IMR-90 (cell line): ENCODE data around the gene LSM12. TPM values are rescaled to one million over a fixed set of nuclear protein-coding genes. Genes with fewer than 3 reads are reported as not detected.

Source experiments
- ATAC-seq: fragments of 200-7000 bp; cut with Tn5 transposase; 2 replicates; pipeline ENCODE4 v1.9.1; 2020; ENCODE audit warnings: low read depth, mild to moderate bottlenecking, moderate library complexity
- BruUV-seq: library from RNA; stranded (reverse); fragments of 400-500 nt; replicated peaks from 2 replicates; lab custom pipeline; 2021; lab: Mats Ljungman, UMichigan
- CTCF ChIA-PET: fragments of 300-600 bp; formaldehyde crosslinking; extraction: SDS; loops from one replicate; lab custom pipeline; 2021; ENCODE audit warnings: antibody characterized with exemption; lab: Yijun Ruan, JAX
- POLR2A ChIA-PET: fragments of 300-600 bp; sonication (Branson Sonifier 250); formaldehyde crosslinking; loops from one replicate; lab custom pipeline; 2022; ENCODE audit warnings: antibody characterized with exemption; ENCODE audit not compliant: unreplicated experiment; lab: Charles Lee
- DNase-seq: peaks from one replicate; pipeline ENCODE4 v3.0.0; 2013
- H2AFZ ChIP-seq: replicated peaks from 2 replicates; pipeline ENCODE3; 2013; ENCODE audit warnings: low read length, mild to moderate bottlenecking; ENCODE audit not compliant: poor library complexity
- H2AK5ac ChIP-seq: 2 replicates; pipeline ENCODE4 v1.6.1; 2013; ENCODE audit warnings: low read depth, low read length, inconsistent platforms
- H2AK9ac ChIP-seq: replicated peaks from 2 replicates; pipeline ENCODE3; 2013; ENCODE audit warnings: mild to moderate bottlenecking, low read depth, low read length, moderate library complexity; ENCODE audit not compliant: poor library complexity
- H2BK120ac ChIP-seq: 2 replicates; pipeline ENCODE4 v1.6.1; 2013; ENCODE audit warnings: low read depth, low read length, inconsistent platforms
- H2BK15ac ChIP-seq: 3 replicates; pipeline ENCODE4 v1.6.1; 2013; ENCODE audit warnings: low read depth, low read length, inconsistent platforms
- H2BK20ac ChIP-seq: 2 replicates; pipeline ENCODE4 v1.6.1; 2013; ENCODE audit warnings: low read depth, mild to moderate bottlenecking, inconsistent platforms, low read length, moderate library complexity
- H2BK5ac ChIP-seq: 2 replicates; pipeline ENCODE4 v1.6.1; 2013; ENCODE audit warnings: mild to moderate bottlenecking, low read depth, low read length, inconsistent platforms; ENCODE audit not compliant: poor library complexity, severe bottlenecking
- H3K14ac ChIP-seq: replicated peaks from 2 replicates; pipeline ENCODE4 v1.6.1; 2013; ENCODE audit warnings: low read depth, low read length, inconsistent platforms
- H3K18ac ChIP-seq: 2 replicates; pipeline ENCODE4 v1.6.1; 2013; ENCODE audit warnings: low read depth, low read length, control low read depth
- H3K23ac ChIP-seq: 2 replicates; pipeline ENCODE4 v1.6.1; 2013; ENCODE audit warnings: low read depth, low read length, inconsistent platforms
- H3K27ac ChIP-seq: 2 replicates; pipeline ENCODE4 v1.5.1; 2013; ENCODE audit warnings: mild to moderate bottlenecking, control low read depth, low read length; ENCODE audit not compliant: insufficient read depth
- H3K27me3 ChIP-seq: 2 replicates; pipeline ENCODE4 v1.6.1; 2013; ENCODE audit warnings: low read length; ENCODE audit not compliant: control insufficient read depth, insufficient read depth
- H3K36me3 ChIP-seq: 2 replicates; pipeline ENCODE4 v1.6.1; 2013; ENCODE audit warnings: low read length, mixed read lengths; ENCODE audit not compliant: control insufficient read depth, insufficient read depth
- H3K4ac ChIP-seq: 2 replicates; pipeline ENCODE4 v1.6.1; 2013; ENCODE audit warnings: low read depth, low read length, inconsistent platforms
- H3K4me1 ChIP-seq: 2 replicates; pipeline ENCODE4 v1.6.1; 2013; ENCODE audit warnings: low read length, mixed read lengths; ENCODE audit not compliant: control insufficient read depth, insufficient read depth
- H3K4me2 ChIP-seq: 2 replicates; pipeline ENCODE4 v1.6.1; 2013; ENCODE audit warnings: low read depth, mild to moderate bottlenecking, control low read depth, low read length, moderate library complexity
- H3K4me3 ChIP-seq: 2 replicates; pipeline ENCODE4 v1.5.1; 2013; ENCODE audit warnings: low read depth, mild to moderate bottlenecking, control low read depth, low read length, moderate library complexity; ENCODE audit not compliant: insufficient read depth
- H3K56ac ChIP-seq: 2 replicates; pipeline ENCODE4 v1.6.1; 2013; ENCODE audit warnings: low read length, inconsistent platforms; ENCODE audit not compliant: insufficient read depth; ENCODE audit errors: extremely low read depth
- H3K79me1 ChIP-seq, 2 experiments: 2 replicates each; pipeline ENCODE4 v1.6.1; 2013; ENCODE audit warnings: low read length in 2 of 2, inconsistent platforms in 1 of 2, low read depth in 1 of 2
- H3K9ac ChIP-seq: 2 replicates; pipeline ENCODE4 v1.6.1; 2013; ENCODE audit warnings: low read depth, low read length, control low read depth
- H3K9me1 ChIP-seq: 2 replicates; pipeline ENCODE4 v1.6.1; 2013; ENCODE audit warnings: low read length, inconsistent platforms; ENCODE audit not compliant: insufficient read depth
- H3K9me3 ChIP-seq: 2 replicates; pipeline ENCODE4 v1.6.1; 2013; ENCODE audit warnings: low read length; ENCODE audit not compliant: control insufficient read depth, insufficient read depth
- H4K20me1 ChIP-seq: 2 replicates; pipeline ENCODE4 v1.6.1; 2013; ENCODE audit warnings: low read length, inconsistent platforms; ENCODE audit not compliant: insufficient read depth
- H4K5ac ChIP-seq: 2 replicates; pipeline ENCODE4 v1.6.1; 2013; ENCODE audit warnings: mild to moderate bottlenecking, low read depth, low read length, control low read depth
- H4K8ac ChIP-seq, 2 experiments: 2 replicates each; pipeline ENCODE4 v1.6.1; 2013; ENCODE audit warnings: low read depth in 2 of 2, low read length in 2 of 2, control low read depth in 1 of 2, inconsistent platforms in 1 of 2
- H4K91ac ChIP-seq: 2 replicates; pipeline ENCODE4 v1.6.1; 2013; ENCODE audit warnings: low read depth, low read length, inconsistent platforms; ENCODE audit not compliant: insufficient read depth
- BHLHE40 ChIP-seq: fragments of 150-350 bp; IDR thresholded peaks from 2 replicates; pipeline ENCODE4 v1.6.1; 2016; ENCODE audit warnings: mild to moderate bottlenecking, low read depth, low read length
- CEBPB ChIP-seq: IDR thresholded peaks from 2 replicates; pipeline ENCODE4 v1.6.1; 2012; ENCODE audit warnings: low read depth, low read length, improper control_type of control experiment
- CHD1 ChIP-seq: IDR thresholded peaks from 2 replicates; pipeline ENCODE4 v1.6.1; 2012; ENCODE audit warnings: low read depth, low read length, improper control_type of control experiment
- FOS ChIP-seq: fragments of 150-350 bp; IDR thresholded peaks from 2 replicates; pipeline ENCODE4 v1.6.1; 2016; ENCODE audit warnings: low read depth, low read length
- MAZ ChIP-seq: IDR thresholded peaks from 2 replicates; pipeline ENCODE4 v1.6.1; 2012; ENCODE audit warnings: low read depth, mild to moderate bottlenecking, low read length, improper control_type of control experiment, moderate library complexity, borderline replicate concordance
- MXI1 ChIP-seq: IDR thresholded peaks from 2 replicates; pipeline ENCODE4 v1.6.1; 2012; ENCODE audit warnings: low read depth, mild to moderate bottlenecking, low read length, moderate library complexity, borderline replicate concordance
- NFE2L2 ChIP-seq: fragments of 150-350 bp; IDR thresholded peaks from 2 replicates; pipeline ENCODE4 v1.6.1; 2016; ENCODE audit warnings: low read depth, mild to moderate bottlenecking, low read length
- POLR2A ChIP-seq: IDR thresholded peaks from 2 replicates; pipeline ENCODE4 v1.6.1; 2012; ENCODE audit warnings: mild to moderate bottlenecking, low read depth, low read length
- RAD21 ChIP-seq: IDR thresholded peaks from 2 replicates; pipeline ENCODE4 v1.6.1; 2012; ENCODE audit warnings: low read length, improper control_type of control experiment
- RCOR1 ChIP-seq: IDR thresholded peaks from 2 replicates; pipeline ENCODE4 v1.6.1; 2012; ENCODE audit warnings: mild to moderate bottlenecking, low read length, improper control_type of control experiment; ENCODE audit not compliant: insufficient replicate concordance
- RFX5 ChIP-seq: IDR thresholded peaks from 2 replicates; pipeline ENCODE4 v1.8.0; 2012; ENCODE audit warnings: low read depth, mild to moderate bottlenecking, low read length, moderate library complexity
- SMC3 ChIP-seq: fragments of 150-350 bp; IDR thresholded peaks from 2 replicates; pipeline ENCODE4 v1.6.1; 2016; ENCODE audit warnings: low read depth, mild to moderate bottlenecking, antibody characterized with exemption, low read length, moderate library complexity
- whole genome bisulfite sequencing, 2 experiments: methylation state at CpG; one replicate each; pipeline versions ENCODE4 v1.1.5 to v1.1.7; 2013; ENCODE audit warnings: missing lambda C conversion rate in 2 of 2; ENCODE audit not compliant: insufficient read length in 1 of 2; ENCODE audit errors: extremely low coverage in 2 of 2; 5-methylcytosine and 5-hydroxymethylcytosine counted together
- dilution Hi-C: fragments of 300-500 bp; cut with HindIII; formaldehyde crosslinking; loops from one replicate; pipeline ENCODE4 v1.14.3; 2018; ENCODE audit warnings: low sequenced_read_pairs; ENCODE audit not compliant: unreplicated experiment
- in situ Hi-C: fragments of 300-500 bp; cut with MboI; formaldehyde crosslinking; loops from 3 replicates; pipeline ENCODE4 v1.14.3; 2019; ENCODE audit warnings: low sequenced_read_pairs, inconsistent platforms, mixed read lengths
- intact Hi-C: fragments of 100-400 bp; cut with micrococcal nuclease; formaldehyde crosslinking; loops from 2 replicates; pipeline ENCODE4 v1.10.0; 2022
- polyA plus RNA-seq, 3 experiments: library from polyadenylated mRNA; depleted of rRNA; stranded (reverse); fragments of >200 nt; gene quantifications; 2 replicates each; pipeline ENCODE4 v1.2.3, GENCODE V29; 2012; ENCODE audit warnings: low replicate concordance in 1 of 3
- total RNA-seq: library from RNA; depleted of rRNA; stranded (reverse); fragments of >200 nt; gene quantifications from 2 replicates; pipeline ENCODE4 v1.2.3, GENCODE V29; 2012
- TF ChIP-seq, protein P1 (sequence below): fragments of 150-350 bp; IDR thresholded peaks from 2 replicates; pipeline ENCODE4 v1.6.1; 2016; ENCODE audit warnings: low read depth, mild to moderate bottlenecking, low read length, moderate library complexity, borderline replicate concordance
- TF ChIP-seq, protein P2 (sequence below): conservative IDR thresholded peaks from 2 replicates; pipeline ENCODE4 v1.5.1; 2012; ENCODE audit warnings: mild to moderate bottlenecking, low read depth, low read length, improper control_type of control experiment
- TF ChIP-seq, protein P3 (sequence below): fragments of 150-350 bp; IDR thresholded peaks from 2 replicates; pipeline ENCODE4 v1.6.1; 2017; ENCODE audit warnings: mild to moderate bottlenecking, antibody characterized with exemption, low read length, low read depth

The LSM12 gene
- total and polyA plus RNA-seq, 2 of the 4 experiments (the other 2 are of a cell fraction) = 38.0 to 41.0 TPM

DNA sequence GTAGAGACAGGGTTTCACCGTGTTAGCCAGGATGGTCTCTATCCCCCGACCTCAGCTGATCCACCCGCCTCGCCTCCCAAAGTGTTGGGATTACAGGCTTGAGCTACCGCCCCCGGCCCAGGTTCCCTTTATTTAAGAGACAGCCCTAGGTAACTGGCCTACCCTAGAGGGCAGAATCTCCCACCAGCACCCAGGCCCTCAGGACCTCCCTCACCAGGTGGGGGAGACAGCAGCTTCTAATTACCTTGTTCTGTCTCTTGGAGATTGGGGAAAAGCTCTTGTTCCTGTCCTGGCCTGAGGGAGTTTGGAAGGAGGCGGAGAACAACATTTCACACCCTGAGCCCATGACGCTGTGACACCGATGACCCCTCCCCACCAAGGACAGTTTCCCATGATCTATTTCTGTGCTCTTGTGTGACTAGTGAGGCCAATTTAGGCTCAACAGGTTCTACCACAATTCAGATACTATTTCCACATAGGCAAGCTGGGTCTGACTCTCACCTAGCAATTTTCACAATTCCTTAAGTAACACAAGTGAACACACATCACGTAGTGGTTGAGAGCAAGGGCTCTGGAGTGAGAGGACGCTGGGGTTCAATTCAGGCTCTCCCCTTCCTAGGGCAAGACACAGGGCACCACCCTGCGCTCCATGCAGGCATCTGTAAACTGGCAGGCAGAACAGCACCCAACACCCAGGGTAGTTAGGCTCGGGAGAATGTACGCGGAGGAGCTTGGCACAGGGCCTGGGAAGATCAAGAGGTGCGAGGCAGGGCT lies 36.6 kb upstream of the LSM12 start:
- Histone ChIP-seq H2BK20ac (no peak overlapping the region), H2AK5ac (peak overlapping the region; percentile 88; the same call in 1 of the 2 replicates), H3K18ac (no peak overlapping the region), H3K4me1 (peaks cover 19% of the 10 kb centered on the region), H3K9me3 (no peaks in the 10 kb centered on the region), H3K14ac (no peak overlapping the region), H2AFZ (no peak overlapping the region), H2BK15ac (no peak overlapping the region), H3K4ac (no peak overlapping the region), H2AK9ac (no peak overlapping the region), H2BK120ac (no peak overlapping the region), H3K79me1 (peaks cover 19 to 71% of the 10 kb centered on the region in 2 experiments), H4K91ac (no peak overlapping the region), H3K4me3 (no peak overlapping the region), H3K56ac (no peak overlapping the region), H3K9me1 (peaks cover 28% of the 10 kb centered on the region), H4K5ac (no peak overlapping the region), H3K4me2 (no peak overlapping the region), H3K27me3 (no peaks in the 10 kb centered on the region), H3K23ac (peak overlapping the region; percentile 29; the same call in 1 of the 2 replicates), H2BK5ac (no peak overlapping the region), H4K20me1 (peaks cover 25% of the 10 kb centered on the region), H4K8ac (0 out of 4 replicates have a peak overlapping the region, but pooled peaks of 1 of the 2 experiments have one; percentile 1), H3K36me3 (no peaks in the 10 kb centered on the region), H3K27ac (no peak overlapping the region), H3K9ac (no peak overlapping the region)
- dilution Hi-C loops (no loop called here), intact Hi-C loops (no loop called here), in situ Hi-C loops (no loop called here)
- TF ChIP-seq POLR2A = no peak
- no peak for TF ChIP-seq SMC3
- no peak for TF ChIP-seq CEBPB
- no peak for TF ChIP-seq FOS
- TF ChIP-seq CHD1 = no peak
- no peak for TF ChIP-seq MXI1
- TF ChIP-seq, protein P1, sequence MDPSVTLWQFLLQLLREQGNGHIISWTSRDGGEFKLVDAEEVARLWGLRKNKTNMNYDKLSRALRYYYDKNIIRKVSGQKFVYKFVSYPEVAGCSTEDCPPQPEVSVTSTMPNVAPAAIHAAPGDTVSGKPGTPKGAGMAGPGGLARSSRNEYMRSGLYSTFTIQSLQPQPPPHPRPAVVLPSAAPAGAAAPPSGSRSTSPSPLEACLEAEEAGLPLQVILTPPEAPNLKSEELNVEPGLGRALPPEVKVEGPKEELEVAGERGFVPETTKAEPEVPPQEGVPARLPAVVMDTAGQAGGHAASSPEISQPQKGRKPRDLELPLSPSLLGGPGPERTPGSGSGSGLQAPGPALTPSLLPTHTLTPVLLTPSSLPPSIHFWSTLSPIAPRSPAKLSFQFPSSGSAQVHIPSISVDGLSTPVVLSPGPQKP = no peak
- no peak for TF ChIP-seq NFE2L2
- TF ChIP-seq, protein P2, sequence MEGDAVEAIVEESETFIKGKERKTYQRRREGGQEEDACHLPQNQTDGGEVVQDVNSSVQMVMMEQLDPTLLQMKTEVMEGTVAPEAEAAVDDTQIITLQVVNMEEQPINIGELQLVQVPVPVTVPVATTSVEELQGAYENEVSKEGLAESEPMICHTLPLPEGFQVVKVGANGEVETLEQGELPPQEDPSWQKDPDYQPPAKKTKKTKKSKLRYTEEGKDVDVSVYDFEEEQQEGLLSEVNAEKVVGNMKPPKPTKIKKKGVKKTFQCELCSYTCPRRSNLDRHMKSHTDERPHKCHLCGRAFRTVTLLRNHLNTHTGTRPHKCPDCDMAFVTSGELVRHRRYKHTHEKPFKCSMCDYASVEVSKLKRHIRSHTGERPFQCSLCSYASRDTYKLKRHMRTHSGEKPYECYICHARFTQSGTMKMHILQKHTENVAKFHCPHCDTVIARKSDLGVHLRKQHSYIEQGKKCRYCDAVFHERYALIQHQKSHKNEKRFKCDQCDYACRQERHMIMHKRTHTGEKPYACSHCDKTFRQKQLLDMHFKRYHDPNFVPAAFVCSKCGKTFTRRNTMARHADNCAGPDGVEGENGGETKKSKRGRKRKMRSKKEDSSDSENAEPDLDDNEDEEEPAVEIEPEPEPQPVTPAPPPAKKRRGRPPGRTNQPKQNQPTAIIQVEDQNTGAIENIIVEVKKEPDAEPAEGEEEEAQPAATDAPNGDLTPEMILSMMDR = no peak
- TF ChIP-seq RFX5 = no peak
- TF ChIP-seq MAZ = no peak
- TF ChIP-seq BHLHE40 = no peak
- TF ChIP-seq RCOR1 = no peak
- TF ChIP-seq, protein P3, sequence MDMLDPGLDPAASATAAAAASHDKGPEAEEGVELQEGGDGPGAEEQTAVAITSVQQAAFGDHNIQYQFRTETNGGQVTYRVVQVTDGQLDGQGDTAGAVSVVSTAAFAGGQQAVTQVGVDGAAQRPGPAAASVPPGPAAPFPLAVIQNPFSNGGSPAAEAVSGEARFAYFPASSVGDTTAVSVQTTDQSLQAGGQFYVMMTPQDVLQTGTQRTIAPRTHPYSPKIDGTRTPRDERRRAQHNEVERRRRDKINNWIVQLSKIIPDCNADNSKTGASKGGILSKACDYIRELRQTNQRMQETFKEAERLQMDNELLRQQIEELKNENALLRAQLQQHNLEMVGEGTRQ = no peak
- TF ChIP-seq RAD21 = no peak
- DNase-seq (no peak), ATAC-seq (no peak)
- BruUV-seq = no TSS peak
- ChIA-PET CTCF (no interaction called here), POLR2A (no interaction called here)
- 86% methylated on average over 4 of the region's 16 CpGs; no CpG with 5 or more reads in 1 of the 2 experiments for WGBS, 2 experiments
